ENCODE data around the gene RO60. TPM values are rescaled to one million over a fixed set of nuclear protein-coding genes. Genes with fewer than 3 reads are reported as not detected.

The RO60 gene
- total RNA-seq, 1 donor from 2014 or later, result 200 TPM

GRCh38 chr1:193013707-193014106, 45.7 kb upstream of the RO60 start:
- H3K36me3 Mint-ChIP-seq, result no peaks in the 10 kb centered on the region
- Histone ChIP-seq H3K4me1 (no peaks in the 10 kb centered on the region), H3K9me3 (ENCODE audit: low read depth) (no peaks in the 10 kb centered on the region), H3K27me3 (no peaks in the 10 kb centered on the region), H3K79me2 (ENCODE audit: low read depth) (no peaks in the 10 kb centered on the region), H3K27ac (no peak overlapping the region), H3K36me3 (no peaks in the 10 kb centered on the region), H3K4me2 (no peak overlapping the region), H3K4me3 (no peak overlapping the region), H3K9ac (no peak overlapping the region), H4K20me1 (ENCODE audit: low read depth) (no peaks in the 10 kb centered on the region), H2AFZ (replicated peaks) (no peak overlapping the region), H3F3A (ENCODE audit: low read depth) (no peaks in the 10 kb centered on the region)
- H3K27me3 Mint-ChIP-seq (ENCODE audit: insufficient read depth, low read depth), result peaks cover 2% of the 10 kb centered on the region
- no peaks in the 10 kb centered on the region for H3K4me1 Mint-ChIP-seq
- TF ChIP-seq CTCF (IDR thresholded peaks at IDR 0.05) (no peak), EZH2 (IDR thresholded peaks at IDR 0.05) (no peak), EZH2phosphoT487 (IDR thresholded peaks at IDR 0.05) (no peak)
- DNase-seq (ENCODE audit: low spot score), result no peak
- H3K27ac Mint-ChIP-seq, result no peak overlapping the region
- no peak overlapping the region for H3K4me3 Mint-ChIP-seq
- H3K9me3 Mint-ChIP-seq, result no peaks in the 10 kb centered on the region

- H3K36me3 ChIP-seq, result no peaks in the 10 kb centered on the region
- Mint-ChIP-seq H3K4me3 (no peak overlapping the region), H3K4me1 (no peaks in the 10 kb centered on the region), H3K36me3 (no peaks in the 10 kb centered on the region), H3K27ac (no peak overlapping the region), H3K9me3 (no peaks in the 10 kb centered on the region), H3K27me3 (ENCODE audit: insufficient read depth, low read depth) (no peaks in the 10 kb centered on the region)
- no peak overlapping the region for H3K27ac ChIP-seq
- H3K27me3 ChIP-seq, result no peaks in the 10 kb centered on the region
- no peaks in the 10 kb centered on the region for H3K4me1 ChIP-seq
- H3K9me3 ChIP-seq (ENCODE audit: low read depth), result no peaks in the 10 kb centered on the region
- TF ChIP-seq CTCF (IDR thresholded peaks at IDR 0.05) (no peak), EZH2 (IDR thresholded peaks at IDR 0.05) (no peak), EZH2phosphoT487 (IDR thresholded peaks at IDR 0.05) (no peak)
- DNase-seq (ENCODE audit: low spot score), result no peak
- H2AFZ ChIP-seq (replicated peaks), result no peak overlapping the region
- H3F3A ChIP-seq (ENCODE audit: low read depth), result no peaks in the 10 kb centered on the region
- no peaks in the 10 kb centered on the region for H3K79me2 ChIP-seq (ENCODE audit: low read depth)
- no peak overlapping the region for H3K9ac ChIP-seq
- H3K4me2 ChIP-seq, result no peak overlapping the region
- H3K4me3 ChIP-seq, result no peak overlapping the region
- H4K20me1 ChIP-seq (ENCODE audit: low read depth), result no peaks in the 10 kb centered on the region
Measured at GRCh38 chr1:193014400-193014799, 45.0 kb upstream of the RO60 start.

GRCh38 chr1:193016788-193017187, 42.6 kb upstream of the RO60 start:
- Histone ChIP-seq H3K27me3 (no peaks in the 10 kb centered on the region), H3K9me3 (ENCODE audit: low read depth) (no peaks in the 10 kb centered on the region), H3K79me2 (ENCODE audit: low read depth) (no peaks in the 10 kb centered on the region), H3K4me3 (no peak overlapping the region), H2AFZ (replicated peaks) (no peak overlapping the region), H4K20me1 (ENCODE audit: low read depth) (no peaks in the 10 kb centered on the region), H3F3A (ENCODE audit: low read depth) (no peaks in the 10 kb centered on the region), H3K36me3 (no peaks in the 10 kb centered on the region), H3K4me1 (no peaks in the 10 kb centered on the region), H3K9ac (no peak overlapping the region), H3K4me2 (no peak overlapping the region), H3K27ac (no peak overlapping the region)
- TF ChIP-seq EZH2 (IDR thresholded peaks at IDR 0.05) (no peak), CTCF (IDR thresholded peaks at IDR 0.05) (no peak), EZH2phosphoT487 (IDR thresholded peaks at IDR 0.05) (no peak)
- no peak for DNase-seq (ENCODE audit: low spot score)
- H3K27ac Mint-ChIP-seq, result no peak overlapping the region
- no peaks in the 10 kb centered on the region for H3K27me3 Mint-ChIP-seq (ENCODE audit: insufficient read depth, low read depth)
- H3K4me1 Mint-ChIP-seq, result no peaks in the 10 kb centered on the region
- no peaks in the 10 kb centered on the region for H3K9me3 Mint-ChIP-seq
- H3K36me3 Mint-ChIP-seq, result no peaks in the 10 kb centered on the region
- no peak overlapping the region for H3K4me3 Mint-ChIP-seq
